H1 (cell line): ENCODE measurements around the gene POF1B. TPM values are rescaled to one million over a fixed set of nuclear protein-coding genes. Genes with fewer than 3 reads are reported as not detected.

Experiments used
- polyA plus RNA-seq, 7 experiments: library from polyadenylated mRNA; depleted of rRNA in 3 of 7; stranded (reverse) in 5 of 7; unstranded in 2 of 7; fragments of >200 nt in 5 of 7; fragments of 200-250 nt in 2 of 7; gene quantifications; 1 replicate in 5 of 7; 2 replicates in 1 of 7; 4 replicates in 1 of 7; pipeline versions ENCODE4 v1.2.1 to v1.2.3, GENCODE V29; 2011 to 2013; ENCODE audit warnings: missing spikeins in 2 of 7, mixed read lengths in 2 of 7
- total RNA-seq: library from RNA; stranded (reverse); fragmentation: NEBNext Ultra II Directional; extraction: Animal tissue kit (Norgen Biotek cat#: 25700); gene quantifications from 2 replicates; pipeline ENCODE4 v1.2.1, GENCODE V29; 2021
- TF ChIP-seq, protein P1 (sequence below): fragments of 300-600 bp; sonication (generic); IDR thresholded peaks from 2 replicates; pipeline ENCODE4 v1.7.1; 2012; ENCODE audit warnings: low read length, moderate library complexity, mild to moderate bottlenecking, inconsistent platforms; ENCODE audit not compliant: insufficient replicate concordance
- TF ChIP-seq, protein P2 (sequence below): IDR thresholded peaks from 2 replicates; pipeline ENCODE4 v1.6.1; 2011; ENCODE audit warnings: low read depth, mild to moderate bottlenecking, low read length; ENCODE audit not compliant: insufficient read depth

The POF1B gene
- total and polyA plus RNA-seq, 2 of the 8 experiments (the other 6 are each of a cell fraction or from before 2014, with no cell fraction given) = not detected

GRCh38 chrX:85326234-85327059, 53.0 kb downstream of the POF1B start (continued):
- TF ChIP-seq, protein P1, sequence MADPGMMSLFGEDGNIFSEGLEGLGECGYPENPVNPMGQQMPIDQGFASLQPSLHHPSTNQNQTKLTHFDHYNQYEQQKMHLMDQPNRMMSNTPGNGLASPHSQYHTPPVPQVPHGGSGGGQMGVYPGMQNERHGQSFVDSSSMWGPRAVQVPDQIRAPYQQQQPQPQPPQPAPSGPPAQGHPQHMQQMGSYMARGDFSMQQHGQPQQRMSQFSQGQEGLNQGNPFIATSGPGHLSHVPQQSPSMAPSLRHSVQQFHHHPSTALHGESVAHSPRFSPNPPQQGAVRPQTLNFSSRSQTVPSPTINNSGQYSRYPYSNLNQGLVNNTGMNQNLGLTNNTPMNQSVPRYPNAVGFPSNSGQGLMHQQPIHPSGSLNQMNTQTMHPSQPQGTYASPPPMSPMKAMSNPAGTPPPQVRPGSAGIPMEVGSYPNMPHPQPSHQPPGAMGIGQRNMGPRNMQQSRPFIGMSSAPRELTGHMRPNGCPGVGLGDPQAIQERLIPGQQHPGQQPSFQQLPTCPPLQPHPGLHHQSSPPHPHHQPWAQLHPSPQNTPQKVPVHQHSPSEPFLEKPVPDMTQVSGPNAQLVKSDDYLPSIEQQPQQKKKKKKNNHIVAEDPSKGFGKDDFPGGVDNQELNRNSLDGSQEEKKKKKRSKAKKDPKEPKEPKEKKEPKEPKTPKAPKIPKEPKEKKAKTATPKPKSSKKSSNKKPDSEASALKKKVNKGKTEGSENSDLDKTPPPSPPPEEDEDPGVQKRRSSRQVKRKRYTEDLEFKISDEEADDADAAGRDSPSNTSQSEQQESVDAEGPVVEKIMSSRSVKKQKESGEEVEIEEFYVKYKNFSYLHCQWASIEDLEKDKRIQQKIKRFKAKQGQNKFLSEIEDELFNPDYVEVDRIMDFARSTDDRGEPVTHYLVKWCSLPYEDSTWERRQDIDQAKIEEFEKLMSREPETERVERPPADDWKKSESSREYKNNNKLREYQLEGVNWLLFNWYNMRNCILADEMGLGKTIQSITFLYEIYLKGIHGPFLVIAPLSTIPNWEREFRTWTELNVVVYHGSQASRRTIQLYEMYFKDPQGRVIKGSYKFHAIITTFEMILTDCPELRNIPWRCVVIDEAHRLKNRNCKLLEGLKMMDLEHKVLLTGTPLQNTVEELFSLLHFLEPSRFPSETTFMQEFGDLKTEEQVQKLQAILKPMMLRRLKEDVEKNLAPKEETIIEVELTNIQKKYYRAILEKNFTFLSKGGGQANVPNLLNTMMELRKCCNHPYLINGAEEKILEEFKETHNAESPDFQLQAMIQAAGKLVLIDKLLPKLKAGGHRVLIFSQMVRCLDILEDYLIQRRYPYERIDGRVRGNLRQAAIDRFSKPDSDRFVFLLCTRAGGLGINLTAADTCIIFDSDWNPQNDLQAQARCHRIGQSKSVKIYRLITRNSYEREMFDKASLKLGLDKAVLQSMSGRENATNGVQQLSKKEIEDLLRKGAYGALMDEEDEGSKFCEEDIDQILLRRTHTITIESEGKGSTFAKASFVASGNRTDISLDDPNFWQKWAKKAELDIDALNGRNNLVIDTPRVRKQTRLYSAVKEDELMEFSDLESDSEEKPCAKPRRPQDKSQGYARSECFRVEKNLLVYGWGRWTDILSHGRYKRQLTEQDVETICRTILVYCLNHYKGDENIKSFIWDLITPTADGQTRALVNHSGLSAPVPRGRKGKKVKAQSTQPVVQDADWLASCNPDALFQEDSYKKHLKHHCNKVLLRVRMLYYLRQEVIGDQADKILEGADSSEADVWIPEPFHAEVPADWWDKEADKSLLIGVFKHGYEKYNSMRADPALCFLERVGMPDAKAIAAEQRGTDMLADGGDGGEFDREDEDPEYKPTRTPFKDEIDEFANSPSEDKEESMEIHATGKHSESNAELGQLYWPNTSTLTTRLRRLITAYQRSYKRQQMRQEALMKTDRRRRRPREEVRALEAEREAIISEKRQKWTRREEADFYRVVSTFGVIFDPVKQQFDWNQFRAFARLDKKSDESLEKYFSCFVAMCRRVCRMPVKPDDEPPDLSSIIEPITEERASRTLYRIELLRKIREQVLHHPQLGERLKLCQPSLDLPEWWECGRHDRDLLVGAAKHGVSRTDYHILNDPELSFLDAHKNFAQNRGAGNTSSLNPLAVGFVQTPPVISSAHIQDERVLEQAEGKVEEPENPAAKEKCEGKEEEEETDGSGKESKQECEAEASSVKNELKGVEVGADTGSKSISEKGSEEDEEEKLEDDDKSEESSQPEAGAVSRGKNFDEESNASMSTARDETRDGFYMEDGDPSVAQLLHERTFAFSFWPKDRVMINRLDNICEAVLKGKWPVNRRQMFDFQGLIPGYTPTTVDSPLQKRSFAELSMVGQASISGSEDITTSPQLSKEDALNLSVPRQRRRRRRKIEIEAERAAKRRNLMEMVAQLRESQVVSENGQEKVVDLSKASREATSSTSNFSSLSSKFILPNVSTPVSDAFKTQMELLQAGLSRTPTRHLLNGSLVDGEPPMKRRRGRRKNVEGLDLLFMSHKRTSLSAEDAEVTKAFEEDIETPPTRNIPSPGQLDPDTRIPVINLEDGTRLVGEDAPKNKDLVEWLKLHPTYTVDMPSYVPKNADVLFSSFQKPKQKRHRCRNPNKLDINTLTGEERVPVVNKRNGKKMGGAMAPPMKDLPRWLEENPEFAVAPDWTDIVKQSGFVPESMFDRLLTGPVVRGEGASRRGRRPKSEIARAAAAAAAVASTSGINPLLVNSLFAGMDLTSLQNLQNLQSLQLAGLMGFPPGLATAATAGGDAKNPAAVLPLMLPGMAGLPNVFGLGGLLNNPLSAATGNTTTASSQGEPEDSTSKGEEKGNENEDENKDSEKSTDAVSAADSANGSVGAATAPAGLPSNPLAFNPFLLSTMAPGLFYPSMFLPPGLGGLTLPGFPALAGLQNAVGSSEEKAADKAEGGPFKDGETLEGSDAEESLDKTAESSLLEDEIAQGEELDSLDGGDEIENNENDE = no peak
- TF ChIP-seq, protein P2, sequence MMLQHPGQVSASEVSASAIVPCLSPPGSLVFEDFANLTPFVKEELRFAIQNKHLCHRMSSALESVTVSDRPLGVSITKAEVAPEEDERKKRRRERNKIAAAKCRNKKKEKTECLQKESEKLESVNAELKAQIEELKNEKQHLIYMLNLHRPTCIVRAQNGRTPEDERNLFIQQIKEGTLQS = no peak
